ENCODE results near the gene MCM9. TPM values are rescaled to one million over a fixed set of nuclear protein-coding genes. Genes with fewer than 3 reads are reported as not detected.

Gene MCM9
- total and polyA plus RNA-seq, 3 donors from 2014 or later: 14.0 to 25.1 (median 19.2) TPM

DNA sequence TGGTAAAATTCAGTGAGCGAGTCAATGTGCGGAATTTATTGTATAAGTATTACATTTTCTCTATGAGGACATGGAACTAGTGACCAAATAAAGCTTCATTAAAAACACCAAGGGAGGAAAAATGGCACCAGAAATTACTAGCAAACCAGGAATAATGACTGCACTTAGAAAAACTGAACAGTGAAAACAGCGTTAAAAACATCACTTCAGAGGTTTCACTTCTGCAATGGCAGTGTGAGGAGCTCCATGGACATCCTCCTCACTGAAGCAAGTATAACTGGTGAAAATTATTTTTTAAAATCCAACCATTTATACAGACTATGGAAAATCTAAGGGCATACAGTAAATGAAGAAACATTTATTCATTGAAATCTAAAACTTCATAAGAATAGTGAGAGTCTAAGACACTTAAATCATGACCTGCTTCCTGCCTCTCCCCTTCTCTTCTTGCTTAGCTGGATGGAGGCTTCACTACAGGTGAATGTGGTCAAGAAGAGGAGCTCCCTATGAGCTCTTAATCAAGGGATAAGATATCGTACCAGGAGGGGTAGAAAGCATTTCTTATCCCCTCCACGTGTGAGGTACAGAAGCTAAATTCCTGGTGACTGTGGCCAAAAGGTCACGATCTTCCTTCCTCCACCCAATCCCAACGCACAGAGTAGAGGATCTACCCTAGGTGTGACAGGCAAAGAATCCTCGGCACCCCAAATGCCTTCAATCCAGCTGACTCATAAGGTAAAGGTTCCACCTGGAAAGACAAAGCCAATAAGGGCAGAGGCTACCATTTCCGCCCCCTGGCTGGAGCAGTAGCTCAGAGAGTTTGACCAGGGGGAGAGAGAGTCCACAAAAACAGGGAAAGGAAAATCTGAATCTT is 53.3 kb downstream of the MCM9 start:
- Histone ChIP-seq H3K36me3 (ENCODE audit: low read depth, missing control alignments) (no peaks in the 10 kb centered on the region), H3K4me1 (no peaks in the 10 kb centered on the region), H3K27me3 (no peaks in the 10 kb centered on the region), H3K27ac (no peak overlapping the region), H3K9me3 (no peaks in the 10 kb centered on the region), H3K4me3 (no peak overlapping the region)
- WGBS, 2 donors: 82 to 89% methylated on average over 9 of the region's 9 CpGs
- intact Hi-C loops (cut with DNase I; ENCODE audit: low total_unique reads): no loop called here
- no peak for DNase-seq
- no peak for TF ChIP-seq POLR2A (IDR thresholded peaks at IDR 0.05)
- TF ChIP-seq, protein P1, sequence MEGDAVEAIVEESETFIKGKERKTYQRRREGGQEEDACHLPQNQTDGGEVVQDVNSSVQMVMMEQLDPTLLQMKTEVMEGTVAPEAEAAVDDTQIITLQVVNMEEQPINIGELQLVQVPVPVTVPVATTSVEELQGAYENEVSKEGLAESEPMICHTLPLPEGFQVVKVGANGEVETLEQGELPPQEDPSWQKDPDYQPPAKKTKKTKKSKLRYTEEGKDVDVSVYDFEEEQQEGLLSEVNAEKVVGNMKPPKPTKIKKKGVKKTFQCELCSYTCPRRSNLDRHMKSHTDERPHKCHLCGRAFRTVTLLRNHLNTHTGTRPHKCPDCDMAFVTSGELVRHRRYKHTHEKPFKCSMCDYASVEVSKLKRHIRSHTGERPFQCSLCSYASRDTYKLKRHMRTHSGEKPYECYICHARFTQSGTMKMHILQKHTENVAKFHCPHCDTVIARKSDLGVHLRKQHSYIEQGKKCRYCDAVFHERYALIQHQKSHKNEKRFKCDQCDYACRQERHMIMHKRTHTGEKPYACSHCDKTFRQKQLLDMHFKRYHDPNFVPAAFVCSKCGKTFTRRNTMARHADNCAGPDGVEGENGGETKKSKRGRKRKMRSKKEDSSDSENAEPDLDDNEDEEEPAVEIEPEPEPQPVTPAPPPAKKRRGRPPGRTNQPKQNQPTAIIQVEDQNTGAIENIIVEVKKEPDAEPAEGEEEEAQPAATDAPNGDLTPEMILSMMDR (IDR thresholded peaks at IDR 0.05): no peak

DNA sequence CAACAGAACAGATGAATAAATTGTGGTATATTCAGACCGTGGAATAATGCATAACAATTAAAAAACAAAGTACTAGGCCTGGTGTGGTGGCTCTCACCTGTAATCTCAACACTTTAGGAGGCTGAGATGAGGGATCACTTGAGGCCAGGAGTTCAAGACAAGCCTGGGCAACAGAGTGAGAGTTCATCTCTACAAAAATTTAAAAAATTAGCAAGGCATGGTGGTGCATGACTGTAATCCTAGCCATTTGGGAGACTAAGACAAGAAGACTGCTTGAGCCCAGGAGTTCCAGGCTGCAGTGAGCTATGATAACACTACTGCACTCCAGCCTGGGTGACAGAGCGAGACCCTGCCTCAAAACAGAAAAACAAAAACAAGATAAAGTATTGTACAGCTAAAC is 57.2 kb downstream of the MCM9 start:
- Histone ChIP-seq H3K4me1 (no peaks in the 10 kb centered on the region), H3K27me3 (no peaks in the 10 kb centered on the region), H3K27ac (no peak overlapping the region), H3K9me3 (no peaks in the 10 kb centered on the region), H3K36me3 (ENCODE audit: low read depth, missing control alignments) (no peaks in the 10 kb centered on the region), H3K4me3 (no peak overlapping the region)
- WGBS, 2 donors: 90% methylated on average over 2 of the region's 2 CpGs
- intact Hi-C loops (cut with DNase I; ENCODE audit: low total_unique reads): no loop called here
- no peak for DNase-seq
- TF ChIP-seq POLR2A (IDR thresholded peaks at IDR 0.05): no peak
- TF ChIP-seq, protein P1 (IDR thresholded peaks at IDR 0.05): no peak

DNA sequence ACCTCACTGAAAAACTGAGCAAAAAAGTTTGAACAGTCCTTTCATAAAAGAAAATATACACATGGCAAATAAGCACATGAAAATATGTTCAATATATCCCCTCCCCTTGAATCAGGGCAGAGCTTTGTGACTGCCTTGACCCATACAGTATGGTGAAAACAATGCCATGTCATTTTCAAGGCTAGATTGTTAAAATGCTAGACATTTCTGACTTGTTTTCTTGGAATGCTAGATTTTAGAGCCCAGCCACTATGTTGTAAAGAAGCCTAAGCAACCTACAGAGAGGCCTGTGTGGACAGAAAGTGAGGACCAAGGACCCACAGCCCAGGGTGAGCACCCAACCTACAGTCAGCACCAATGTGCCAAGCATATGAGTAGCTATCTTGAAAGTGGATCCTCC is 58.1 kb downstream of the MCM9 start:
- H3K27ac ChIP-seq: no peak overlapping the region
- no peak for DNase-seq
- H3K4me3 ChIP-seq: no peak overlapping the region
- no peaks in the 10 kb centered on the region for H3K9me3 ChIP-seq
- no peaks in the 10 kb centered on the region for H3K27me3 ChIP-seq
- H3K36me3 ChIP-seq (ENCODE audit: low read depth, missing control alignments): no peaks in the 10 kb centered on the region
- TF ChIP-seq, protein P1 (IDR thresholded peaks at IDR 0.05): no peak
- no peak for TF ChIP-seq POLR2A (IDR thresholded peaks at IDR 0.05)
- H3K4me1 ChIP-seq: no peaks in the 10 kb centered on the region
- intact Hi-C loops (cut with DNase I; ENCODE audit: low total_unique reads): no loop called here

DNA sequence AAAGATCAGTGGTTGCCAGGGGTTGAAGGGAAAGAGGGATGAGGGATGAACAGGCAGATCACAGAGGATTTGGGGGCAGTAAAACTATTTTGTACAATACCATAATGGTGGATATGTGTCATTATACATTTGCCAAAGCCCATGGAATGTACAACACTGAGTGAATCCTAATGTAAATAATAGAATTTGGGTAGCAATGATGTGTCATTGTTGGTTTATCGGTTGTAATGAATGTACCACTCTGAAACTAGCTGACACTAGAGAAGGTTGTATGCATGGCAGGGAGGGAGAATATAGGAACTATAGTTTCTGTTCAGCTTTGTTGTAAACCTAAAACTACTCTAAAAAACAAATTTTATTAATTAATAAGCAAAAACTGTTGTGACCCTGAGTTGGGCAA is 58.8 kb downstream of the MCM9 start:
- 89 to 90% methylated on average over 1 of the region's 1 CpG for WGBS, 2 donors
- Histone ChIP-seq H3K27me3 (no peaks in the 10 kb centered on the region), H3K4me1 (no peaks in the 10 kb centered on the region), H3K36me3 (ENCODE audit: low read depth, missing control alignments) (no peaks in the 10 kb centered on the region), H3K27ac (no peak overlapping the region), H3K9me3 (no peaks in the 10 kb centered on the region), H3K4me3 (no peak overlapping the region)
- no peak for DNase-seq
- TF ChIP-seq, protein P1 (IDR thresholded peaks at IDR 0.05): no peak
- no peak for TF ChIP-seq POLR2A (IDR thresholded peaks at IDR 0.05)
- intact Hi-C loops (cut with DNase I; ENCODE audit: low total_unique reads): no loop called here

DNA sequence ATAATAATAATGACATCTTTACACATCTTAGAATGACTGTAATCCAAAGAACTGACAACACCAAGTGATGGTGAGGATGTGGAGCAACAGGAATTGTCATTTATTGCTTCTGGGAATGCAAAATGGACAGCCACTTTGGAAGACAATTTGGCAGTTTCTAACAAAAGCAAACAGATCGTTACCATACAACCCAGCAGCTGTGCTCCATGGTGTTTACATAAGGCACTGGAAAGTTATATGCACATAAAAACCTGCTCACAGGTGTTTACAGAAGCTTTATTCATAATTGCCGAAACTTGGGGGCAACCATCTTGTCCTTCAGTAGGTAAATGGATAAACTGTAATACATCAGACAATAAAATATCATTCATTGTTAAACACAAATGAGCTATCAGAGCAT is 59.3 kb downstream of the MCM9 start:
- WGBS, 2 donors: 89 to 92% methylated on average over 2 of the region's 2 CpGs
- DNase-seq: no peak
- intact Hi-C loops (cut with DNase I; ENCODE audit: low total_unique reads): no loop called here
- Histone ChIP-seq H3K27ac (no peak overlapping the region), H3K4me1 (no peaks in the 10 kb centered on the region), H3K36me3 (ENCODE audit: low read depth, missing control alignments) (no peaks in the 10 kb centered on the region), H3K4me3 (no peak overlapping the region), H3K27me3 (no peaks in the 10 kb centered on the region), H3K9me3 (no peaks in the 10 kb centered on the region)
- TF ChIP-seq, protein P1 (IDR thresholded peaks at IDR 0.05): no peak
- TF ChIP-seq POLR2A (IDR thresholded peaks at IDR 0.05): no peak
